GM19324 (cell line): ENCODE results near the gene ALX4.

Source experiments
- ATAC-seq: cut with Tn5 transposase; IDR thresholded peaks from one replicate; pipeline ENCODE4 v1.9.1; 2021; ENCODE audit warnings: mild to moderate bottlenecking, moderate library complexity; ENCODE audit not compliant: unreplicated experiment, low FRiP score

Gene ALX4

GRCh38 chr11:44335919-44336318 is 26.0 kb upstream of the ALX4 start:
- ATAC-seq: no peak

- no peak for ATAC-seq
These were observed 25.3 kb upstream of the ALX4 start for GRCh38 chr11:44335052-44335760.

DNA sequence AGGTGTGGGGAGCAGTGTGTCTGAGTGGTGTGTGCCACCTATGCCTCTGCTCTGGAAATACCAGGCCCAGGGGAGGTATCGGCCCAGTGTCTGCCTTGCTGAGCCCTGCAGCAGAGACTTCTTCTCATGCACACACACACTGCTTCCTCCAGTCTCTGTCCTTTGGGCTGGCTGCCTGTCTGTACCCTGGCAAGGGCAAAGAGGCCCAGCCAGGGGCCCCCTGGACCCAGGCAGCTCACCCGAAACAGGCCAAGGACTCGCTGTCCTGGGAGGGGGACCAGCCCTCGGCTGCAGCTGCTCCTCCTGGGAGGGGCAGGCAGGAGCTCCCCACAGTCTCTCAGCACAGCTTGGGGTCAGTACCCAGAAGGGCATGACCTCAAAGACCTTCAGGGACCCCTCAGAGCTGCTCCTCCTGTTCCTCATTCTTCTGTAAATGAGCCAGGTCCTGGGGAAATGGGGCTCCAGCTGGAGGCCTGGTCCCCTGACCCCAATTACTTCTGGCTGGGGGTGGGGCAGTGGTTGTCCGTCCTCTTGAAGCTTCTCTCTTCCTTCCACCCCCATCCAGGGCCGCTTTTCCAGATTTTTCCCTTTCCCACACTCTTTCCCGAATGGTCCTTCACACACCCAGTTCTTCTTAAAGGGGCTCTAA is 24.5 kb upstream of the ALX4 start:
- no peak for ATAC-seq

- ATAC-seq: no peak
These were observed 23.6 kb upstream of the ALX4 start for GRCh38 chr11:44333271-44334218.

GRCh38 chr11:44332665-44333064 is 22.7 kb upstream of the ALX4 start:
- no peak for ATAC-seq

DNA sequence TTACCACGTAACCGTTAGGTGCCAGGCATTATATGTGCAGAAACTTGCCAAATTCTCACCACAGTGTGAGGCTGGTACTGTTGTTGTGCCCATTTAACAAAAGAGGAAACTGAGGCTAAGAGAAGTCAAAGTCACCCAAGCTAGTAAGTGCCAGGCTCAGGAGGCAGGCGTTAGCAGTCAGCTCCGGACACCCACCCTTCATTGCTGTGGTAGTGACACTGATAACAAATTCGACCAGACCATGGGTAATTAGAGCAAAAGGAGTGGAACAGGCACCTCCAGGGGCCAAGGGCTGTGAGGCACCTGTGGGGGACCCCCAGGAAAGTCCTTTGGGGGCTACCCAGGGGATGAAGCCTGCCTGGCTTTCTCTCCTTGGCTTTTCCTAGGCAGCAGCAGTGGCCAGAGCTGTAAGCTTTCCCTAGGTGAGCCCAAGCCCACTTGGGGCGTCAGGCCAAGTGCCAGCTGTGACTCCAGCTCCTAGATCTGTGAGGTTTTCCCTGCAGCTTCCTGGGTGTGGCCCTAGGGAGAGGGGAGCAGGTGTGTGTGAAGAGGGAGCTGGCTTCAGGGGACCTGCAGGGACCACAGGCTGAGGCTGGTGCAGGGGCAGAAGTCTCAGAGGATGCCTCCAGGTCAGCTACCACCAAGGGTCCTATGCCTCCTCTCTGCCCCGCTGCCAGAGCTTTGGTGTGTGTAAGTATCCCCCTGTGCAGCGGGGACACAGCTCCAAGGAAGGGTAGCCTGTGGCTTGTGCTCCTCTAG is 19.7 kb upstream of the ALX4 start:
- no peak for ATAC-seq

- no peak for ATAC-seq
These were observed 18.3 kb upstream of the ALX4 start for GRCh38 chr11:44328138-44328660.

- ATAC-seq: no peak
These were observed 17.8 kb upstream of the ALX4 start for GRCh38 chr11:44327730-44328129.

DNA sequence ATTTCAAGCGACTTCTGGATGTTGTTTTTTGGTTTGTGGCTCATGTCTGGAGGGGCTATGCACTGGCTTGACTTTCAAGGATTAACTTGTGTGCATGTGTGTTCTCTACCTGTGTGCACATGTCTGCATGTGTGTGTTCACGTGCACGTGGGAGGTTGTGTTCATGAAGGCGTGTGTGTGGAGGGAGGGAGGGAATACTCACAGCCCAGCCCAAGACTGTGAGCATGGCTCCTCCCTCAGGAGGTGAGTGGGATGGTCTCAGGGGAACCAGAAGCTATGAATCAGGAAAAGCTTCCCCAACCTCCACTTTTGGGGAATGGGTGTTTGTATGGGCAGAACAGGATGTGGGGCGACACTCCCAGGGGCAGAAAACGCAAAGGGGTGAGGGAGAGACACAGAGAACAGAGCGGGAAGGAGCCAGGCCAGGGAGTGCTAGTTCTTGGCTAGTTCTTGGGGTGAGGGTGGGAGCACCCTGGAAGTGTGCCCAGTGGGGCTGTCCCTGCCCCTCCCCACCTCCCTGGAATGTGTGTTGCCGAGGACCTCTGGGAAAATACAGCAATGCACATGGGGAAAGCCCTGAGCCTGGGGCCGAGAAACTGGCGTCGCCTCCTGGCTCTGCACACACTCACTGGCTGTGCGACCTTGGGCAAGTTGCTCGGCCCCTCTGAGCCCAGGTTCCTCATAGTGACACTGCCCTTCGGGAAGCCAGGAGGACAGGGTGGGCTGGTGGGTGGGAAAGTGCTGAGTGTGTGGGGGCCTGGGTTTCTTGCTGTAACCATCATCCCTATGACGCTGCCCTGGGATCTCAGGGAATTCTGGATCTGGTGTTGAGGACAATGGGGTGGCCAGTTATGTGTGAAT is 16.9 kb upstream of the ALX4 start:
- ATAC-seq: no peak

GRCh38 chr11:44325698-44326097 is 15.8 kb upstream of the ALX4 start:
- ATAC-seq: no peak

- no peak for ATAC-seq
These were observed 15.0 kb upstream of the ALX4 start for GRCh38 chr11:44324749-44325525.

DNA sequence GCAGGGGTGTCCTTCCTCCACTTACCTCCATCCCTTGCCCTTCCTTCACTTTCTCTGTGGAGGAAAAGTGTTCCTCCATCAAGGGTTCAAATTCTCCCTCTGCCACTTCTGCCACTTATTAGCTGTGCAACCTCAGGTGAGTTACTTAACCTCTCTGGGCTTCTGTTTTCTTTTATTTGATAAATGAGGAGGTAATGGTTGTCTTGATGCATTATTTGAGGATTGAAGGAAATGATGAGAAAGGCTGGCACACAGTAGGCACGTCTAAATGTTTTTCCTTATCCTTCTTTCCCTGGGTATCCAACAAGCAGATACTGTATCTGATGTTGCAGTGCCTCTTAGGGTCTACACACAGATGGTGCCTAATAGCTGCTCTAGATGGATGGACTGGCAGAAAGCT is 14.3 kb upstream of the ALX4 start:
- no peak for ATAC-seq

- no peak for ATAC-seq
These were observed 12.3 kb upstream of the ALX4 start for GRCh38 chr11:44322243-44322642.

DNA sequence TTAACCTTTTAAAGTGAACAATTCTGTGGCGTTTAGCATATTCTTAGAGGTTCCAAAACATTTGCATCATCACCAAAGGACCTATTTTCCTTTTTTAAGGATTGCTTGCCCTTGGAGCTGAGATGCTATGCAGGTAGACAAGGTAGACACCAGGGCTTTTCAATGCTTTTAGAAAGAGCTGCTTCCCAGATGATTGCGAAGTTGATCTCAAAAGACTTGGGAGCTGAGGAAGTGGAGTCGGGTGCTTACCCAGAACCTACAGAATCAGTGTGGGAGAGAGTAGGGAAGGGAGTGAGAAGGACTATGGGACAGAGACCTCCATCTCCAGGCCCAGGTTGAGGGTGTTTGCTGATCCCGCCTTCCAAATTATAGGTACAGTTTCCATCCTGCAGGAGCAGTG is 11.1 kb upstream of the ALX4 start:
- no peak for ATAC-seq

DNA sequence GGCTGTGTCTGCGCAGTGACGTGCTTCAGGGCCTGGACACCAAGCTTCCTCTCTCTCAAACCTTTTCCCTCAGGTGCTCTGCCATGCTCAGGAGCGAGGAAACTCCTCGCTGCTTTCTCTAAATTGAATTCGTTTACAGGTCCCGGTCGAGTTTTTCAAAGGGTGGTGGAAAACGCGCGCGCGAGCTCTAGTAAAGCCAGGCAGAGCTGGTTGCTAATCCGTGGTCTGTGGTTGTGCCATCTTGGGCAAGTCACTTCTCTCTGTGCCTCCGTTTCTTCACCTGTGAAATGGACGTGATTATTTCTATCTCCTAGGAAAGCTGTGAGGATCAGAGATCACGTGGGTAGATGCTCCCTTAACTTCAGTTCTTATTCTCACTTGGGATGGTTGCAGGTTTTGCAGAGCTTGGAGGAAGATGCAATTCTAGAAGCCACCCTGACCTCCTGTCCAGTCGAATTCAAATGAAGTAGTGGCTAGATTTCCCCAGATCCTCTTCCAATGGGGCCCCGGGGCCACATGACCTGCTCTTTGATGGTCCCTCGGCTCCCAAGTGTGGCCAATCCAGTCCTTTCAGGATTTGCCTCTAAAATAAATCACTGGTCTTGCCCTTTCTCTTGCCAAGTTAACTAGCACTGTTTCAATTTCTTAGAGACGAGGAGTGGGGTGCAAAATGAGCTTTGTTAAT is 10.5 kb upstream of the ALX4 start:
- ATAC-seq: no peak

DNA sequence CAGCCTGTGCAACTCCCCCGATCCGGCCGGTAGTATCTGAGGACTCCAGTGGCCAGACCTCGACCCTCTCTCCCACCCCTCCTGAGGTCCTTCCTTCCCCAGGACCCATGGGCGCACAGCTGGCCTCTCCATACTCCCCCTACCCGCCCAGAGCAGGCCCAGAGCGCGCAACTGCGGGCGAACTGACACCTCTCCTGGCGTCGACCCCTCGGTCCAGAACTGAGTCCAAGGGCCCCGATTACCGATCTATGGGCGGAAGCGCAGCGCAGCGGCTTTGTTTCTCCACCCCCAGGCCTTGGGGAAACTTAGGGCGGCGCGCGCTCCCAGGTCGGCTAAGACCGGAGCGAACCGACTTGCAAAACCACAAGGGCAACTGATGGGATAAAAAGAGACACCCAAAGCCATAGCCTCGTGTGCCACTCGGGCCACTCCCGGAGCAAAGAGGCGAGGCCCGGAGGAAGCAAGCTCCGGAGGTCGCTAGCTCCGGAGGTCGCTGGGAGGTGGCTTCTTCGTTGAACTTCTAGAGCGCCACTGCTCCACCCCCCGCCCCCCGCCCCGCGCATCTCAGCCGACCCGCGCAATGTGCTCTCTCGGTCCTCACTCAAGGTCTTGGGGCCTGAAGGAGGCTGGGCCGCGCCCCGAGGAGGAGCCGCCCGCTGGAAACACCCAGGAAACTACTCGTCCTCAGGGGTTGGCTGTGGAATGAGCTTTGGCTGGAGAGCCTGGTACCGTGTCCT is 9.8 kb upstream of the ALX4 start:
- ATAC-seq: no peak

DNA sequence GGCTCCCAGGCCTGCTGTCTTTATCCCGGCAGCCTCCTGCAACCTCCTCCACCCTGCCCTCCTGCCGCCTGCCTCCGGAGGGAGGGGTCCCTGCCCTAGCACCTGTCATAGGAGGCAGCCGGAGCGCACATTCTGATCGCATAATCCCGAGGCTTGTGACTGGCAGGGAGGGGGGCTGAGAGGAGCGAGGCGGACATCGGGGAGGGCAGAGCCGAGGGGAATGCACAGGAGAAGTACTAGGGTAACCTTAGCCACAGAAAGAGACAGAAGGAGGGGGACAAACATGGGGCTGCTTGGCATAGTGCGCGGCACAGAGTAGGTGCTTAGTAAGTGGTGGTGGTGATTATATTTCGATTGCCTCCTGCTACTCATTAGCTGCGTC is 9.2 kb upstream of the ALX4 start:
- ATAC-seq: no peak
